ENCODE data around the gene LRRC8B. TPM values are rescaled to one million over a fixed set of nuclear protein-coding genes. Genes with fewer than 3 reads are reported as not detected.

LRRC8B gene
- total and polyA plus RNA-seq, 2 of the 13 experiments (the other 11 are each of a cell fraction or from before 2014, with no cell fraction given): 4.9 to 7.6 TPM

DNA sequence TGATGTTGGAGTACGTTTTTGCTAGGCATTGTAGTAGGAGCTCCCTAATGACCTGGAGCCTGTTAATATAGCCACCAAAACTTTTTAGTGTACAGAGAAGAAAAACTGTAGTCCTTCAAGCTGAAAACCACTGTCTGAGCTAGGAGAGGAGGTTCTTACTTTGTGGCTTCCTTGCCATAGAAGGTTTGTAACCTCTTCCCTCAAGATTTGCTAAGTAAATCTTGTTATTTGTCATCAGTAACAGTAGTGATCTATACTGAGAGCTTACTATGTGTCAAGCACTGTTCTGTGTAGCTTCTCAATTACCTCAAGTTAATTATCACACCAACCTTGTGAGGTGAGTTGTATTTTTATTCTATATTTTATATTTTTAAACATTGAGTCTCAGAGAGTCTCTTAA lies 87.1 kb downstream of the LRRC8B start:
- no peak for TF ChIP-seq SALL1 (CRISPR knock-in tag; IDR thresholded peaks at IDR 0.05)
- no peaks in the 10 kb centered on the region for H3K9me3 ChIP-seq (ENCODE audit: low read length)
- no peak overlapping the region for H3K27ac ChIP-seq (ENCODE audit: extremely low read length, insufficient read depth, low read length)
- H3K27me3 ChIP-seq (ENCODE audit: control insufficient read depth in 1 of 2, insufficient read depth in 2 of 2, low read length in 2 of 2): no peaks in the 10 kb centered on the region; a peak in 1 of 5 replicates
- ChIA-PET CTCF (ENCODE audit: low intra/inter-chr PET ratio, low total read pairs) (no interaction called here), POLR2A (no interaction called here)
- DNase-seq (ENCODE audit: low spot score): no peak
- 11% methylated on average over 1 of the region's 1 CpG for WGBS (ENCODE audit: low lambda C conversion rate)
- no TSS peak for BruUV-seq (replicated peaks)
- H3K9ac ChIP-seq (ENCODE audit: insufficient read depth, low read depth, low read length): no peak overlapping the region
- intact Hi-C loops (cut with micrococcal nuclease; ENCODE audit: unreplicated experiment) (no loop called here), in situ Hi-C loops (cut with HindIII; ENCODE audit: extremely low pct_ligation_motif_present, low pct_unique_long_range_greater_than_20kb) (no loop called here)
- no peak for FAIRE-seq
- H3K36me3 ChIP-seq (replicated peaks in 1 of 2; ENCODE audit: control insufficient read depth in 1 of 2, insufficient read depth in 2 of 2, low read length in 2 of 2): no peaks in the 10 kb centered on the region
- no peaks in the 10 kb centered on the region for H4K20me1 ChIP-seq (ENCODE audit: insufficient read depth, low read length)
- no peak overlapping the region for H3K4me2 ChIP-seq (ENCODE audit: low read depth, low read length)
- no peak overlapping the region for H2AFZ ChIP-seq (ENCODE audit: low read length)
- ATAC-seq: no peak
- no peak overlapping the region for H3K4me3 ChIP-seq (replicated peaks in 1 of 3; ENCODE audit: insufficient read depth in 1 of 3, low read depth in 2 of 3, low read length in 3 of 3)
- peaks cover 19% of the 10 kb centered on the region for H3K4me1 ChIP-seq (ENCODE audit: insufficient read depth, low read length)
- no peaks in the 10 kb centered on the region for H3K79me2 ChIP-seq (ENCODE audit: insufficient read depth, low read length)

- in situ Hi-C loops (cut with HindIII; ENCODE audit: extremely low pct_ligation_motif_present, low pct_unique_long_range_greater_than_20kb): no loop called here
- no peak for DNase-seq (ENCODE audit: low spot score)
These were observed 89.3 kb downstream of the LRRC8B start for GRCh38 chr1:89613928-89614327.

More at GRCh38 chr1:89613928-89614327, 89.3 kb downstream of the LRRC8B start:
- Histone ChIP-seq H3K9me3 (ENCODE audit: low read length) (no peaks in the 10 kb centered on the region), H3K4me3 (replicated peaks in 1 of 3; ENCODE audit: insufficient read depth in 1 of 3, low read depth in 2 of 3, low read length in 3 of 3) (no peak overlapping the region), H3K4me1 (ENCODE audit: insufficient read depth, low read length) (peaks cover 19% of the 10 kb centered on the region), H3K4me2 (ENCODE audit: low read depth, low read length) (no peak overlapping the region), H4K20me1 (ENCODE audit: insufficient read depth, low read length) (no peaks in the 10 kb centered on the region), H3K9ac (ENCODE audit: insufficient read depth, low read depth, low read length) (no peak overlapping the region), H3K36me3 (replicated peaks in 1 of 2; ENCODE audit: control insufficient read depth in 1 of 2, insufficient read depth in 2 of 2, low read length in 2 of 2) (no peaks in the 10 kb centered on the region), H3K27me3 (ENCODE audit: control insufficient read depth in 1 of 2, insufficient read depth in 2 of 2, low read length in 2 of 2) (no peaks in the 10 kb centered on the region; a peak in 1 of 5 replicates), H2AFZ (ENCODE audit: low read length) (no peak overlapping the region), H3K27ac (ENCODE audit: extremely low read length, insufficient read depth, low read length) (no peak overlapping the region), H3K79me2 (ENCODE audit: insufficient read depth, low read length) (no peaks in the 10 kb centered on the region)
- FAIRE-seq (no peak), ATAC-seq (no peak)
- POLR2A ChIA-PET: no interaction called here
- BruUV-seq (replicated peaks): no TSS peak
- WGBS (ENCODE audit: low lambda C conversion rate): 28% methylated on average over 7 of the region's 7 CpGs
- intact Hi-C loops (cut with micrococcal nuclease; ENCODE audit: unreplicated experiment): no loop called here
- TF ChIP-seq ESRRA (CRISPR knock-in tag; IDR thresholded peaks at IDR 0.05; ENCODE audit: low read depth) (no peak), TSC22D2 (CRISPR knock-in tag; IDR thresholded peaks at IDR 0.05; ENCODE audit: borderline replicate concordance) (no peak), CCDC6 (CRISPR knock-in tag; IDR thresholded peaks at IDR 0.05) (no peak), ZC3H13 (CRISPR knock-in tag; IDR thresholded peaks at IDR 0.05) (no peak), ZFP62 (CRISPR knock-in tag; IDR thresholded peaks at IDR 0.05) (no peak), ZNF225 (CRISPR knock-in tag; IDR thresholded peaks at IDR 0.05) (no peak), ZSCAN9 (CRISPR knock-in tag; IDR thresholded peaks at IDR 0.05; ENCODE audit: borderline replicate concordance) (no peak), AKAP8 (CRISPR knock-in tag; IDR thresholded peaks at IDR 0.05) (no peak), KDM1A (CRISPR knock-in tag; IDR thresholded peaks at IDR 0.05) (no peak)
- CTCF ChIA-PET (ENCODE audit: low intra/inter-chr PET ratio, low total read pairs): no interaction called here
